Stomach (tissue), 9 donors: ENCODE measurements around the gene DLGAP1. TPM values are rescaled to one million over a fixed set of nuclear protein-coding genes. Genes with fewer than 3 reads are reported as not detected.
A peak's percentile ranks its signal among the peaks of the same experiment; 100 is the strongest.

Experiments
- DNase-seq, 2 donors: peaks; one replicate each; pipeline versions ENCODE4 v3.0.0 to v3.0.0-alpha.2; 2013 to 2019
- H3K27ac ChIP-seq, 5 donors: fragments of 200-600 bp in 4 of 5; sonication (generic) in 4 of 5; one replicate each; pipeline ENCODE4 v1.5.1; 2013 to 2019; ENCODE audit warnings: mild to moderate bottlenecking in 1 of 5, moderate library complexity in 1 of 5
- H3K27me3 ChIP-seq, 3 donors: fragments of 200-600 bp; sonication (generic); one replicate each; pipeline ENCODE4 v1.5.1; 2017 to 2019; ENCODE audit warnings: mixed run types in 1 of 3
- H3K36me3 ChIP-seq, 4 donors: fragments of 200-600 bp; sonication (generic); 1 replicate in 3 of 4; 2 replicates in 1 of 4; pipeline ENCODE4 v1.5.1; 2016 to 2019
- H3K4me1 ChIP-seq, 4 donors: fragments of 200-600 bp; sonication (generic); one replicate each; pipeline ENCODE4 v1.5.1; 2016 to 2019
- H3K4me3 ChIP-seq, 4 donors: fragments of 200-600 bp; sonication (generic) in 3 of 4; one replicate each; pipeline ENCODE4 v1.5.1; 2016 to 2019; ENCODE audit warnings: mild to moderate bottlenecking in 1 of 4
- H3K9me3 ChIP-seq, 4 donors: fragments of 200-600 bp; sonication (generic); one replicate each; pipeline ENCODE4 v1.5.1; 2016 to 2019
- EP300 ChIP-seq: sonication (generic); formaldehyde crosslinking; IDR thresholded peaks from one replicate; pipeline ENCODE4 v1.6.1; 2017; ENCODE audit warnings: antibody characterized with exemption
- POLR2A ChIP-seq, 4 donors: fragments of 450-650 bp; IDR thresholded peaks; one replicate each; pipeline ENCODE4 v1.6.1; 2016; ENCODE audit warnings: antibody characterized with exemption in 4 of 4, control low read depth in 2 of 4, mild to moderate bottlenecking in 1 of 4, moderate library complexity in 1 of 4
- POLR2AphosphoS5 ChIP-seq, 3 donors: sonication (generic); formaldehyde crosslinking; IDR thresholded peaks; one replicate each; pipeline ENCODE4 v1.6.1; 2016; ENCODE audit warnings: antibody characterized with exemption in 3 of 3
- WGBS, 5 donors: extraction: QIAGEN DNeasy Blood & Tissue Kit in 3 of 5; methylation state at CpG; one replicate each; pipeline versions ENCODE4 v1.1.5 to v1.1.7; 2013 to 2018; 5-methylcytosine and 5-hydroxymethylcytosine counted together
- intact Hi-C: fragments of 100-400 bp; cut with DNase I; formaldehyde crosslinking; loops from one replicate; pipeline ENCODE4 v1.15.1; 2023; ENCODE audit warnings: low total_unique reads
- polyA plus RNA-seq, 3 donors: library from polyadenylated mRNA; stranded (reverse); fragments of 200-250 nt; gene quantifications; one replicate each; pipeline ENCODE4 v1.2.3, GENCODE V29; 2013
- total RNA-seq, 5 donors: library from RNA; depleted of rRNA; stranded (reverse); fragments of >200 nt; gene quantifications; one replicate each; pipeline versions ENCODE4 v1.1.0 to v1.2.3, GENCODE V29; 2014 to 2016
- TF ChIP-seq, protein P1 (sequence below), 7 experiments: fragments of 450-650 bp in 4 of 7; fragments of 200-600 bp in 3 of 7; sonication (generic) in 3 of 7; IDR thresholded peaks; one replicate each; pipeline ENCODE4 v1.5.1; 2016 to 2019; ENCODE audit warnings: antibody characterized with exemption in 7 of 7, control low read depth in 2 of 7, mild to moderate bottlenecking in 1 of 7
- donor health status: healthy with polysubstance abuse.
- donor health status: Bipolar disorder and iron deficiency.
- donor health status: healthy.

Gene DLGAP1
- total and polyA plus RNA-seq, 8 donors, result 0.06 to 7.0 (median 1.3) TPM; not detected in 1

DNA sequence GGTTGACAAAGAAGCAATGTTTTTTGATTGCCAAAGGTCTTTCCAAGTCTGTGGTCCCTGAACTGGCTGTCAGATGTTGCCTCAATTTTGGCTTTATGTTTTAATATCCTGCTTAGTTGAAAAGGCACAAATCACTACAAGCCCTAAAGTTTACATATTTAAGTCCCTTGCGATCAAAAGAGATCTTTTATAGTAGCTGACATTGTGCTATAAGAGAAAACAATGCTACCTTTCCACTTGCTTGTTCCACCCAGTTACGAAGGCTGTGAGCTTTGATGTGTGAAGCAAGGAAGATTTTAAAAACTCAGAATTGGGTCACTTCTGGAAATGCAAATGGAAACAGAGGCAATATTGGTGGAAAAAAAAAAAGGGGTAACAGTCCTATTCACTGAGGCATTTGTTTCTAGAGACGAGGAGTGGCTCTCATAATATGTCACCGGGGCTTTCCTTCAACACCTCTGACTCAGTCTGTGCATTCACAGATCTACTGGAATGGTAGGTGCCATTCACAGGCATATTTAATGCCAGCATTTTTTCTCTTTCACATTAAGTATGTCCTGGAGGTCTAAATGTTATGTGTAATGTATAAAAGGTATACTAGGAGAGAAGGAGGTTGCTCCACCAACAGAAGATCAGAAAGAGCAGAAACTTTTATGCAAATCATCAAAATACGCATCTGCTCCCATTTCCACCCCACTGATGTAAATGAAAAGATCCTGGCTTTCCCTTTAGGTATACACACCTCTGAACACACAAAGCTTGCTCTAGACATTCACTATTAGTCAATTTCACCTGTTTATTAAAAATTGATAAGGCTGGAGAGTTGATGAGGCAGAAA is 913.3 kb downstream of the DLGAP1 start:
- WGBS, 5 donors, result 33 to 65% (median 49%) methylated on average over 5 of the region's 5 CpGs
- no peaks in the 10 kb centered on the region for H3K9me3 ChIP-seq
- no peaks in the 10 kb centered on the region for H3K36me3 ChIP-seq
- intact Hi-C loops, result no loop called here
- no peak overlapping the region for H3K4me3 ChIP-seq
- H3K4me1 ChIP-seq, result peaks cover 0 to 25% (median 9%) of the 10 kb centered on the region in 4 donors
- TF ChIP-seq POLR2AphosphoS5 (IDR thresholded peaks at IDR 0.05) (no peak), POLR2A (IDR thresholded peaks at IDR 0.05) (no peak), EP300 (no peak)
- TF ChIP-seq, protein P1, sequence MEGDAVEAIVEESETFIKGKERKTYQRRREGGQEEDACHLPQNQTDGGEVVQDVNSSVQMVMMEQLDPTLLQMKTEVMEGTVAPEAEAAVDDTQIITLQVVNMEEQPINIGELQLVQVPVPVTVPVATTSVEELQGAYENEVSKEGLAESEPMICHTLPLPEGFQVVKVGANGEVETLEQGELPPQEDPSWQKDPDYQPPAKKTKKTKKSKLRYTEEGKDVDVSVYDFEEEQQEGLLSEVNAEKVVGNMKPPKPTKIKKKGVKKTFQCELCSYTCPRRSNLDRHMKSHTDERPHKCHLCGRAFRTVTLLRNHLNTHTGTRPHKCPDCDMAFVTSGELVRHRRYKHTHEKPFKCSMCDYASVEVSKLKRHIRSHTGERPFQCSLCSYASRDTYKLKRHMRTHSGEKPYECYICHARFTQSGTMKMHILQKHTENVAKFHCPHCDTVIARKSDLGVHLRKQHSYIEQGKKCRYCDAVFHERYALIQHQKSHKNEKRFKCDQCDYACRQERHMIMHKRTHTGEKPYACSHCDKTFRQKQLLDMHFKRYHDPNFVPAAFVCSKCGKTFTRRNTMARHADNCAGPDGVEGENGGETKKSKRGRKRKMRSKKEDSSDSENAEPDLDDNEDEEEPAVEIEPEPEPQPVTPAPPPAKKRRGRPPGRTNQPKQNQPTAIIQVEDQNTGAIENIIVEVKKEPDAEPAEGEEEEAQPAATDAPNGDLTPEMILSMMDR (IDR thresholded peaks at IDR 0.05), result no peak
- H3K27me3 ChIP-seq, result no peaks in the 10 kb centered on the region
- peak overlapping the region; percentile 47 to 80 (median 72) for H3K27ac ChIP-seq
- no peak for DNase-seq

GRCh38 chr18:3540805-3541548 is 914.1 kb downstream of the DLGAP1 start:
- no peaks in the 10 kb centered on the region for H3K36me3 ChIP-seq
- WGBS, 5 donors, result 30 to 57% (median 34%) methylated on average over 6 of the region's 6 CpGs
- H3K4me3 ChIP-seq, result no peak overlapping the region
- H3K27ac ChIP-seq, result peak overlapping the region; percentile 67 to 80 (median 72)
- peak in 1 of 2 donors; percentile 80 for DNase-seq
- peak in 1 of 3 donors; percentile 27 for TF ChIP-seq POLR2AphosphoS5 (IDR thresholded peaks at IDR 0.05)
- TF ChIP-seq, protein P1 (IDR thresholded peaks at IDR 0.05), result no peak
- intact Hi-C loops, result no loop called here
- peaks cover 0 to 25% (median 9%) of the 10 kb centered on the region in 4 donors for H3K4me1 ChIP-seq
- no peaks in the 10 kb centered on the region for H3K27me3 ChIP-seq
- H3K9me3 ChIP-seq, result no peaks in the 10 kb centered on the region

DNA sequence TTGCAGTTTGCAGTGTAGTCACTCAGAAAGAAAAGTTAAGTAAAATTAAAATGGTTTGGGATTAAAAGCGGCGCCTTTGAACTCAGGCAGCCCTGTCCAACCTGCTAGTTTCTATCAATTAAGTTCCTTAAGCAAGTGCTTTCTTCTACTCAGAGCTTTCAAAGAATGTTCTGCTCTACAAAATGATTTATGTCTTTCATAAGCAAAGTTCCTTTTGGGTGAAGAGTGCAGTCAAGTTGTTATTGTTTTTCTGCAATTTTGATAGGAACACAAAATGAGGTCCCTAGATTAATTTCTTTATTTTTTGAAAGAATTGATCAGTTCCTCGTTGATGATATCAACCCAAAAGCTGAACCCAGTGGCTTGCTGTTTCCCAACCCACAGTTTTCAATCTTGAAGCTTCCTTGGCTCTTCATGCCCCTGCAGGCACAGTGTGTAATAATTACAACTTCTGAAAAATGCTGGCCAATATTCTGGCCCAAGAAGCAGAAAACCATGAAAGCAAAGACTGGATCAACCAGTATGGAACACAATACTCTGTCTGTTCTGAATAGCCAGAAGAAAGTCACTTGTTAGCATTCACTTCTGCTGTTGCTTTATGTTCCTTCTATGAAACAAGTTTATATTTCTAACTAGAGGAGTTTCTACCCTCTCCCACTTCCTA is 916.0 kb downstream of the DLGAP1 start:
- intact Hi-C loops, result no loop called here
- Histone ChIP-seq H3K36me3 (no peaks in the 10 kb centered on the region), H3K27ac (peak overlapping the region in 2 of 5 donors; percentile 7 to 47), H3K4me3 (no peak overlapping the region), H3K4me1 (peaks cover 0 to 25% (median 9%) of the 10 kb centered on the region in 4 donors), H3K27me3 (no peaks in the 10 kb centered on the region), H3K9me3 (no peaks in the 10 kb centered on the region)
- TF ChIP-seq EP300 (no peak), POLR2A (IDR thresholded peaks at IDR 0.05) (no peak), POLR2AphosphoS5 (IDR thresholded peaks at IDR 0.05) (no peak)
- 57 to 70% (median 66%) methylated on average over 3 of the region's 3 CpGs for WGBS, 5 donors
- DNase-seq, result no peak

DNA sequence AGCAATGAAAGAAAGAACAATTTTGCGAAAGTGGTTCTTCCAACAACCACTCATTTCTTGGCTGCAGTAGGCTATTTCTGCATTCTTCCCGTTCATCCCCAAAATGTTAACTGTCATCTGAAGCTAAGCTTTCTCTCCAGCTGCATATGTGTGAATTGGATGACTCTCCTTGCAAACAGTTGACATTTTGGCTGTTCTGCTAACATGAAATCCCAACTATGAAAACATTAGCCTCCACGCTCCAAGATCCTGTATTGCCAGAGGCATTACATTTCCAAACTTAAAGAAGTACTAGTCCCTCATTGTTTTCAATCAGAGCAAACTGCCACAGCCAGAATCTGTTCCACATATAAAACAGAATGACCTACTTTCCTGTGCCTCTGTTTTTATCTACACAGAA is 916.7 kb downstream of the DLGAP1 start:
- DNase-seq, result peak in 1 of 2 donors; percentile 79
- H3K9me3 ChIP-seq, result no peaks in the 10 kb centered on the region
- no peak overlapping the region for H3K4me3 ChIP-seq
- peak overlapping the region in 2 of 5 donors; percentile 7 to 47 for H3K27ac ChIP-seq
- intact Hi-C loops, result no loop called here
- H3K27me3 ChIP-seq, result no peaks in the 10 kb centered on the region
- TF ChIP-seq POLR2AphosphoS5 (IDR thresholded peaks at IDR 0.05), result peak in 1 of 3 donors; percentile 35
- TF ChIP-seq, protein P1 (IDR thresholded peaks at IDR 0.05), result no peak
- WGBS, 5 donors, result 47 to 59% (median 54%) methylated on average over 3 of the region's 3 CpGs
- peaks cover 0 to 25% (median 9%) of the 10 kb centered on the region in 4 donors for H3K4me1 ChIP-seq
- no peaks in the 10 kb centered on the region for H3K36me3 ChIP-seq
